ENCODE results near the gene UBFD1. TPM values are rescaled to one million over a fixed set of nuclear protein-coding genes. Genes with fewer than 3 reads are reported as not detected.

UBFD1 gene
- total and polyA plus RNA-seq, 10 of the 15 experiments (the other 5 are each of a cell fraction or from before 2014, with no cell fraction given), result 7.3 to 48.5 (median 32.1) TPM

DNA sequence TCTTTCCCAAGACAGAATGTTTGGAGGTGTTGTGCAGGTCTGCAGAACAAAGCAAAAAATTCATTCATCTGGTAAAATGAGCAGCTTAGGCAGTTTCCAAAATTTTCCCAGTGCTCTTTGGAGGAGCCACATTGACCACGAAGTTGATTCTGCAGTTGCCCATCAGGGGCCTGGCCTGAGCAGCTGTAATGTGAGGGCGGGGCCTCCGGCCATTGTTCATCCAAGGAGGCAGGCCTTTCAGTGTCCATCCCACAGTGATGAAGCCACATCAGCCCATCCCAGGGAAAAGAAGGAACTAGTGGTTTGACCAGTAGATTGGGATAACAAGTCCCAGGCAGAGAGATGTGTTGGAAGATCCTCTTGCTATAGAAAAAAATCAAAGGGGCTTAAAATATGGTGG is 10.1 kb downstream of the UBFD1 start:
- ChIA-PET RAD21 (ENCODE audit: unreplicated experiment) (no interaction called here), POLR2A (no interaction called here), SMC1A (ENCODE audit: uncharacterized antibody, unreplicated experiment) (no interaction called here), CTCF (no interaction called here)
- peaks cover 5 to 40% of the 10 kb centered on the region in 2 experiments for H3K36me3 ChIP-seq (ENCODE audit: control insufficient read depth in 2 of 2, insufficient read depth in 2 of 2, low read length in 1 of 2)
- no peak overlapping the region for H3K4me2 ChIP-seq (ENCODE audit: control insufficient read depth, insufficient read depth)
- FAIRE-seq (no peak), DNase-seq (ENCODE audit: low read depth, low spot score) (no peak), ATAC-seq (no peak)
- H3K9ac ChIP-seq (ENCODE audit: control insufficient read depth, insufficient read depth, low read length), result no peak overlapping the region
- no TSS peak for BruUV-seq (replicated peaks)
- no peaks in the 10 kb centered on the region for H4K20me1 ChIP-seq (ENCODE audit: control insufficient read depth, insufficient read depth)
- TF ChIP-seq E2F8 (IDR thresholded peaks at IDR 0.05; ENCODE audit: low read depth, partially characterized antibody) (no peak), YY1 (IDR thresholded peaks at IDR 0.05; ENCODE audit: low read depth, low read length) (no peak)
- no peaks in the 10 kb centered on the region for H3K9me3 ChIP-seq (replicated peaks; ENCODE audit: control insufficient read depth, insufficient read depth, low read length)
- H3K27me3 ChIP-seq (replicated peaks in 1 of 2; ENCODE audit: control insufficient read depth in 2 of 2, insufficient read depth in 2 of 2, low read length in 1 of 2), result no peaks in the 10 kb centered on the region
- no peak overlapping the region for H3K4me3 ChIP-seq
- H3K4me1 ChIP-seq (ENCODE audit: control insufficient read depth, insufficient read depth, low read length), result peaks cover 14% of the 10 kb centered on the region
- in situ Hi-C loops (cut with MboI), result no loop called here
- 98% methylated on average over 3 of the region's 3 CpGs for WGBS (ENCODE audit: insufficient coverage, insufficient replicate concordance, low lambda C conversion rate, missing lambda C conversion rate)
- H2AFZ ChIP-seq (ENCODE audit: control insufficient read depth, low read depth, low read length), result no peak overlapping the region
- H3K27ac ChIP-seq (ENCODE audit: control insufficient read depth, insufficient read depth), result no peak overlapping the region
- intact Hi-C loops (cut with micrococcal nuclease; ENCODE audit: unreplicated experiment), result no loop called here
- no peaks in the 10 kb centered on the region for H3K79me2 ChIP-seq (ENCODE audit: control insufficient read depth, insufficient read depth, low read length)

DNA sequence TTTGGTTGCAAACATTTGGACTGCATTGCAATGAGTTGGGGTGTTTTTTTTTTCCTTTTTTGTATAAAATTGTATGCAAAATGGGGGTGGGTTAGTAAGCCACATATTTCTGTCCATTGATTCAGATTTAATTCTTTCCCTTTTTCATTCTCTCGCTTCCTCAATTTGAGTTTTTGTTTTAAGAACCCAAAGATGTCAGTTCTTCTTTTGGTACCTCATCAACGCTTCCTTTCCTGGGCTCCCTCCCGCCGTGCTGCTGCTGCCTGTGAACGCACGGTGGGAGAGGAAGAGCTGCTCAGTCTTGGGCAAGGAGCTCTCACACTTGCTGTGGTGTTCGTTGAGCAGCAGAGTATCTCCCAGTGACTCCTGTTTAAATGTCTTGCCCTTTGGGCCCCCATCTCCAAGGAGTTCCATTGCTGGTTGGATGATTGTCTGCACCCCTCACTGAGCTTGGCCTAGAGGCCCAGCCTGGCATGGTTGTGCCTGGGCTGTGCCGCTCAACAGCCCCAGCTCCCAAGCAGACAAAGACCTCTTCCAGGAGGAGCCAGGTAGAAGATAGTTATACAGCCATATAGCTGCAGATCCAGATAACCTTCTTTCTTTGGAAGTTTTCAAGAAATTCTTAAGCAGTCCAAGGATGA is 13.6 kb downstream of the UBFD1 start:
- in situ Hi-C loops (cut with MboI), result no loop called here
- intact Hi-C loops (cut with micrococcal nuclease; ENCODE audit: unreplicated experiment), result no loop called here
- FAIRE-seq, result no peak
- CTCF ChIA-PET, result interaction anchor here (1.1 kb wide), 1 partner anchor 26 kb away, joined by 8 read pairs; the partner anchor contains the start of gene NDUFAB1
- no peak overlapping the region for H3K27ac ChIP-seq (ENCODE audit: control insufficient read depth, insufficient read depth)
- peaks cover 14% of the 10 kb centered on the region for H3K4me1 ChIP-seq (ENCODE audit: control insufficient read depth, insufficient read depth, low read length)
- no peak overlapping the region for H2AFZ ChIP-seq (ENCODE audit: control insufficient read depth, low read depth, low read length)
- H3K79me2 ChIP-seq (ENCODE audit: control insufficient read depth, insufficient read depth, low read length), result no peaks in the 10 kb centered on the region
- no peak overlapping the region for H3K9ac ChIP-seq (ENCODE audit: control insufficient read depth, insufficient read depth, low read length)
- DNase-seq (ENCODE audit: low read depth, low spot score), result no peak
- WGBS (ENCODE audit: insufficient coverage, insufficient replicate concordance, low lambda C conversion rate, missing lambda C conversion rate), result 23% methylated on average over 8 of the region's 8 CpGs
- no peaks in the 10 kb centered on the region for H3K9me3 ChIP-seq (replicated peaks; ENCODE audit: control insufficient read depth, insufficient read depth, low read length)
- no peak overlapping the region for H3K4me3 ChIP-seq
- H3K36me3 ChIP-seq (ENCODE audit: control insufficient read depth in 2 of 2, insufficient read depth in 2 of 2, low read length in 1 of 2), result peaks cover 3 to 35% of the 10 kb centered on the region in 2 experiments
- SMC1A ChIA-PET (ENCODE audit: uncharacterized antibody, unreplicated experiment), result no interaction called here
- peak; percentile 38; the same call in 2 of the 3 replicates for ATAC-seq
- POLR2A ChIA-PET, result no interaction called here
- no peaks in the 10 kb centered on the region for H3K27me3 ChIP-seq (replicated peaks in 1 of 2; ENCODE audit: control insufficient read depth in 2 of 2, insufficient read depth in 2 of 2, low read length in 1 of 2)
- BruUV-seq (replicated peaks), result TSS peak; percentile 2
- H4K20me1 ChIP-seq (ENCODE audit: control insufficient read depth, insufficient read depth), result no peaks in the 10 kb centered on the region
- no peak overlapping the region for H3K4me2 ChIP-seq (ENCODE audit: control insufficient read depth, insufficient read depth)
- RAD21 ChIA-PET (ENCODE audit: unreplicated experiment), result interaction anchor here (1.2 kb wide), 1 partner anchor 14 kb away, joined by 3 read pairs; the partner anchor contains the start of genes EARS2 and UBFD1
- no peak for TF ChIP-seq ZNF592 (IDR thresholded peaks at IDR 0.05)
- no peak for TF ChIP-seq RELB (IDR thresholded peaks at IDR 0.05; ENCODE audit: low read depth)
- no peak for TF ChIP-seq ATF7 (IDR thresholded peaks at IDR 0.05; ENCODE audit: low read depth)
- TF ChIP-seq SPI1 (IDR thresholded peaks at IDR 0.05; ENCODE audit: borderline replicate concordance, insufficient read depth, low read depth, low read length), result peak; percentile 63; the same call in 1 of the 2 replicates
- no peak for TF ChIP-seq ASH2L (IDR thresholded peaks at IDR 0.05; ENCODE audit: borderline replicate concordance, low read depth)
